ENCODE results near the gene MGAT4A.

Gene MGAT4A

GRCh38 chr2:98647636-98648035, 83.3 kb downstream of the MGAT4A start:
- H3K9me3 Mint-ChIP-seq = no peaks in the 10 kb centered on the region
- H3K4me3 Mint-ChIP-seq = no peak overlapping the region
- H3K27me3 Mint-ChIP-seq = no peaks in the 10 kb centered on the region
- H3K27ac Mint-ChIP-seq = no peak overlapping the region
- peaks cover 21% of the 10 kb centered on the region for H3K36me3 Mint-ChIP-seq
- peaks cover 50% of the 10 kb centered on the region for H3K4me1 Mint-ChIP-seq

- Mint-ChIP-seq H3K4me3 (no peak overlapping the region), H3K9me3 (no peaks in the 10 kb centered on the region), H3K27me3 (no peaks in the 10 kb centered on the region), H3K36me3 (no peaks in the 10 kb centered on the region), H3K27ac (peak overlapping the region; percentile 73), H3K4me1 (peaks cover 23% of the 10 kb centered on the region)
Observed at GRCh38 chr2:98643496-98644100, 87.3 kb downstream of the MGAT4A start.

GRCh38 chr2:98637401-98638147, 93.4 kb downstream of the MGAT4A start:
- no peaks in the 10 kb centered on the region for H3K9me3 Mint-ChIP-seq
- peaks cover 4% of the 10 kb centered on the region for H3K36me3 Mint-ChIP-seq
- H3K27me3 Mint-ChIP-seq = no peaks in the 10 kb centered on the region
- H3K27ac Mint-ChIP-seq = peak overlapping the region; percentile 95
- H3K4me1 Mint-ChIP-seq = peaks cover 48% of the 10 kb centered on the region
- H3K4me3 Mint-ChIP-seq = peak overlapping the region; percentile 74

- H3K36me3 Mint-ChIP-seq = peaks cover 12% of the 10 kb centered on the region
- peak overlapping the region; percentile 88 for H3K27ac Mint-ChIP-seq
- H3K4me3 Mint-ChIP-seq = peak overlapping the region; percentile 57
- H3K9me3 Mint-ChIP-seq = no peaks in the 10 kb centered on the region
- H3K4me1 Mint-ChIP-seq = peaks cover 48% of the 10 kb centered on the region
- no peaks in the 10 kb centered on the region for H3K27me3 Mint-ChIP-seq
Observed at GRCh38 chr2:98634406-98635092, 96.4 kb downstream of the MGAT4A start.

DNA sequence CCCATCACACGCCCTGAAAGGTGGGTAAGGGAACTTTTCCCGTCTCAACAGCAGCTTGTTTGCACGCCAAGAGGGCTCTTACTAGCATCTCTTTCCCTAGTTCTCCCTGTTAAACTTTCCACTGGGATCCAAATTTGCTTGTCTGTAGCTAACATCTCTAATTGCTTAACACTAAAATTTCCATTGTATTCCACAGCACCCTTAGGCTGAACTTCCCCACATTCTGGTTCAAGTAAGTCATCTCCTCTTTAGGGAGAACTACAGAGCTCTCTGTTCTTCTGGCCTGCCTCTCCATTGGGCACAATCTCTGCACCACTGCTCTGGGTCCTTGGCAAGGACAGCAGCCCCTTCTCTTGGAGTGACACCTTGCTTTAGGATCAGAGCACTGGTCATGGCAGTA, 98.6 kb downstream of the MGAT4A start:
- H3K4me1 Mint-ChIP-seq = peaks cover 47% of the 10 kb centered on the region
- peaks cover 15% of the 10 kb centered on the region for H3K36me3 Mint-ChIP-seq
- H3K9me3 Mint-ChIP-seq = no peaks in the 10 kb centered on the region
- H3K27ac Mint-ChIP-seq = peak overlapping the region; percentile 81
- H3K4me3 Mint-ChIP-seq = no peak overlapping the region
- no peaks in the 10 kb centered on the region for H3K27me3 Mint-ChIP-seq

DNA sequence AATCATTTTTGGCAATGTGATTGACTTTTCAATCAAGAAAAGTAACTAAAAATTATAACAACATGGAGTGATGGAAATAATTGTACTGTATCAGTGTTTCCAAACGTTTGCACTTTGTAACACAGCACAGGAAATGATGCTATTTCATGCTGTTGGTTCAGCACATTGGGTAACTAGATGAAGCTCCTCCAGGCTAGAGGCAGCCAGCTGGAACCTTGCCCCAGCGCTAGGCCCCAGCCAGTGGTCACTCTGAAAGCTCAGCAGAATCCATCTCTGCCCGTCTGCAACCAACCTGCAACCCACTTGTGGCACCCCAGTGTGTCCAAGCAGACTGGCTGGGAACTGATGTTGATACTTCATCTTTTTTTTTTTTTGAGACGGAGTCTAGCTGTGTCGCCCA, 107.3 kb downstream of the MGAT4A start:
- Mint-ChIP-seq H3K27ac (peak overlapping the region; percentile 70), H3K4me3 (no peak overlapping the region), H3K27me3 (no peaks in the 10 kb centered on the region), H3K9me3 (no peaks in the 10 kb centered on the region), H3K4me1 (peaks cover 50% of the 10 kb centered on the region), H3K36me3 (peaks cover 12% of the 10 kb centered on the region)

GRCh38 chr2:98617149-98617548, 113.8 kb downstream of the MGAT4A start:
- H3K36me3 Mint-ChIP-seq = peaks cover 24% of the 10 kb centered on the region
- H3K27me3 Mint-ChIP-seq = no peaks in the 10 kb centered on the region
- H3K27ac Mint-ChIP-seq = peak overlapping the region; percentile 63
- H3K4me1 Mint-ChIP-seq = peaks cover 62% of the 10 kb centered on the region
- no peaks in the 10 kb centered on the region for H3K9me3 Mint-ChIP-seq
- H3K4me3 Mint-ChIP-seq = no peak overlapping the region

GRCh38 chr2:98615481-98615880, 115.5 kb downstream of the MGAT4A start:
- peak overlapping the region; percentile 34 for H3K4me3 Mint-ChIP-seq
- H3K9me3 Mint-ChIP-seq = no peaks in the 10 kb centered on the region
- H3K4me1 Mint-ChIP-seq = peaks cover 72% of the 10 kb centered on the region
- H3K27ac Mint-ChIP-seq = peak overlapping the region; percentile 77
- H3K36me3 Mint-ChIP-seq = peaks cover 32% of the 10 kb centered on the region
- no peaks in the 10 kb centered on the region for H3K27me3 Mint-ChIP-seq

GRCh38 chr2:98614024-98614739, 116.8 kb downstream of the MGAT4A start:
- Mint-ChIP-seq H3K9me3 (no peaks in the 10 kb centered on the region), H3K27me3 (no peaks in the 10 kb centered on the region), H3K4me3 (no peak overlapping the region), H3K27ac (peak overlapping the region; percentile 83), H3K4me1 (peaks cover 75% of the 10 kb centered on the region), H3K36me3 (peaks cover 32% of the 10 kb centered on the region)

GRCh38 chr2:98608962-98609604, 121.8 kb downstream of the MGAT4A start:
- Mint-ChIP-seq H3K36me3 (peaks cover 18% of the 10 kb centered on the region), H3K4me1 (peaks cover 74% of the 10 kb centered on the region)

DNA sequence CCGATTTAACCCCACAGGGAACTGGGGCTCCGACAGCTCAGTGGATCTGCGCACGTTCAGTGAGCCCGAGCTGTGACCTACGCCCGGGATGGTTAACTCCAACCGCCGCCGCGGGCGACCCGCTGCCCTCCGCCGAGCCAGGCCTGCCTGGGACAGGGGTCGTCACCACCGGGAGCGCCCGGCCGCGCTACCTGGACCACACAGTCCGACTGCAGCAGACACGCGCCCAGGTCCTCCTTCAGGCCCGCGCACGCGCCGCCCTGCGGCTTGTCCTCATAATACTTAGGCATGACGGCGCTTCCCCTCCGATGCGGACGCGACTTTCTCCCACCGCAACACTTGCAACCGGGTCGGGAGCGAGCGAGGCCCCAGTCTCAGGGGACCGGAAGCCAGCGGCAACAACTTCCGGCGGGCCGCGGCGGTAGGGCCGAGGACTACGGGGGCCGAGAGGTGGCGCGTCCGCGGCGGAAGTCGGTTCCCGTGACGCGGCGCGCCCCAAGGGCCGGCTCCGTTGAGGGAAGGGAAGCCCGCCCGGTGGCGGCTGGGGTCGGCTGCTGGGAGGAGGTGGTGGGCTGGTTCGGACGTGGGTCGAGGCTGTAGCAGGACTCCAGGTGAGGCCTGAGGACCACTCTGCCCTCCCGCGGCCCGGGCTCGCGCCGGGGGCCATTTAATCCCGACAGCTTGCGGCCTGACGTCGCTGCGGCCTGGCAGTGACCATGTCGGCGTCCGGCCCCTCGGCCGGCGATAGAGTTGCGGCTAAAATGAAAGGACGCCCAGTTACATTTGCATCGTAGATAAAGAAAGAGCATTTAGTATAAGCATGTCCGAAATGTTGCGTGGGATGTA, 122.6 kb downstream of the MGAT4A start, which contains the start of the genes COA5 and UNC50:
TSS of gene COA5 (minus strand) at position 397 of the 846 bp plus-strand sequence. CDS start at position 290, 107 bp downstream.
TSS of gene UNC50 (plus strand) at position 474 of the 846 bp plus-strand sequence. CDS start 1,171 bp downstream, outside the sequence.
- H3K27ac Mint-ChIP-seq = peak within 1 kb of the TSS; percentile 93
- peaks cover 15% of the 10 kb centered on the region for H3K36me3 Mint-ChIP-seq
- H3K27me3 Mint-ChIP-seq = no peaks in the 10 kb centered on the region
- peak within 1 kb of the TSS; percentile 91 for H3K4me3 Mint-ChIP-seq
- H3K4me1 Mint-ChIP-seq = peaks cover 73% of the 10 kb centered on the region
- H3K9me3 Mint-ChIP-seq = no peaks in the 10 kb centered on the region

More at GRCh38 chr2:98608962-98609604, 121.8 kb downstream of the MGAT4A start:
- H3K4me3 Mint-ChIP-seq = peak overlapping the region; percentile 91
- H3K27me3 Mint-ChIP-seq = no peaks in the 10 kb centered on the region
- no peaks in the 10 kb centered on the region for H3K9me3 Mint-ChIP-seq
- H3K27ac Mint-ChIP-seq = peak overlapping the region; percentile 93

DNA sequence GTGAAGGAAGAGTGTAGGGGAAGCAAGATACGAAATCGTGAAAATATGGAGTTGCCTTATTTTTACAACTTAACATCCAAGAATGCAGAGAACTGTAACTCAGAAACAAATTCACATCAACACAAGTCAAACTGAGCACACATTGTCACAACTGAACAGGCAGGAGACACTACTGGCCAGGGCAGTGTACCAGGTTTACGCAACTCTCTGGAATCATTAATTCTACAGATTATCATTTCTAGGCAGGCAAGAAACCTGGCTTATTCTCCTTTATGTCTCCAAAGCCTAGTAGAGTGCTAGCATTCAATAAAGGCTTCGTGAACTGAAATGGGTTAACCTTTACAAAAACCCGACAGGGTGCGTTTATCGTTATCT, 123.2 kb downstream of the MGAT4A start:
- Mint-ChIP-seq H3K9me3 (no peaks in the 10 kb centered on the region), H3K4me3 (peak overlapping the region; percentile 91), H3K27me3 (no peaks in the 10 kb centered on the region), H3K4me1 (peaks cover 69% of the 10 kb centered on the region), H3K36me3 (peaks cover 12% of the 10 kb centered on the region), H3K27ac (peak overlapping the region; percentile 93)

DNA sequence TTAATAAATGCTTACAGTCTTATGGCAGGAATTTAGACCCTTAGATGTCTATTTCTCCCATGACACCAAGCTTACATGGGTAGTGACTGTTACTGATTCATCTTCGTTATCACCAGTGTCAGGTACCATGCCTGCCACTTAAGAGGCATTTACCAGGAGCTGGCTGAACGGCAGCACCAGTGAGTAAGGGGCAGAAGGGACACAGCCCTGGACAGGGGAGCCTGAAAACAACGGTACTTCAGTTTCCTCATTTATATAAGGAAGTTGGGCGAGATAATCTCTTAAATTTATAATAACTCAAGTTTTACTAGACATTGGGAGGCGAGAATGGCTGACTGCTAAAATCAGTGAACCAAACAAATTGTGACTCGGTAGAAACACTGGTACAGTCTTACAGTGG, 123.8 kb downstream of the MGAT4A start:
- Mint-ChIP-seq H3K36me3 (peaks cover 12% of the 10 kb centered on the region), H3K27ac (peak overlapping the region; percentile 93), H3K9me3 (no peaks in the 10 kb centered on the region), H3K4me3 (peak overlapping the region; percentile 91), H3K27me3 (no peaks in the 10 kb centered on the region), H3K4me1 (peaks cover 68% of the 10 kb centered on the region)

DNA sequence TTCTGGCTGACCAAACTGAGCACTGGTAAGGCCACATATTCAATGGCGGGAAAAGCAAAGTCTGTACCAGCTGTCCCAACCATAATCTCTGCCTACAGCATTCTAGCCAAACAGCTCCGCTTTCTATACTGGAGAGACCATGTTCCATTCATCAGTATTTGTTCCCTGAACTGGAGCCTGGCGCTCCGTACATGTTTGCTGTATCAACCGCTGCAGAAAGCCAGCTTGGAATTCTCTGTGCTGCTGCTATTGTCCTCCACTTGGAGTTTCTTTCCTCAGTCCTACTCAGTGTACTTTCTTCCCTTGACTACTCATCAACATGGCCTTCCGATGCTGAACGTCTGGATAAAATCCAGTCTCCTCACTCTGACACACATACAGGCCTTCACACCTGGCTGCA, 124.5 kb downstream of the MGAT4A start:
- H3K27ac Mint-ChIP-seq = peak overlapping the region; percentile 93
- no peaks in the 10 kb centered on the region for H3K9me3 Mint-ChIP-seq

More for the DNA sequence above, 124.5 kb downstream of the MGAT4A start:
- no peaks in the 10 kb centered on the region for H3K27me3 Mint-ChIP-seq
- H3K4me3 Mint-ChIP-seq = peak overlapping the region; percentile 91
- peaks cover 11% of the 10 kb centered on the region for H3K36me3 Mint-ChIP-seq
- peaks cover 64% of the 10 kb centered on the region for H3K4me1 Mint-ChIP-seq

All from activated naive CD4-positive, alpha-beta T cell treated with anti-CD3 and anti-CD28 coated beads, Interleukin-2, amount 50 U/mL, for 24 hours (primary cell).